Natural killer cell (primary cell): ENCODE data around the gene C14orf132. TPM values are rescaled to one million over a fixed set of nuclear protein-coding genes. Genes with fewer than 3 reads are reported as not detected.

ENCODE experiments used
- ATAC-seq, 3 donors: fragments of 150-1000 bp in 2 of 3; fragments of 200-7000 bp in 1 of 3; cut with Tn5 transposase; 1 replicate in 1 of 3; 2 replicates in 2 of 3; pipeline ENCODE4 v1.10.0; 2021; ENCODE audit warnings: mild to moderate bottlenecking in 2 of 3, moderate library complexity in 2 of 3
- DNase-seq, 2 donors: peaks; one replicate each; pipeline versions ENCODE4 v3.0.0 to v3.0.0-alpha.2; 2013 to 2021; ENCODE audit warnings: mixed read lengths in 1 of 2
- H3K27ac ChIP-seq: one replicate; pipeline ENCODE4 v1.5.1; 2013; ENCODE audit warnings: mild to moderate bottlenecking, low read length
- H3K27me3 ChIP-seq: one replicate; pipeline ENCODE4 v1.6.1; 2013; ENCODE audit warnings: low read length; ENCODE audit not compliant: control insufficient read depth, insufficient read depth
- H3K36me3 ChIP-seq: one replicate; pipeline ENCODE4 v1.6.1; 2013; ENCODE audit warnings: low read length; ENCODE audit not compliant: control insufficient read depth, insufficient read depth
- H3K4me1 ChIP-seq: one replicate; pipeline ENCODE4 v1.6.1; 2013; ENCODE audit warnings: low read length; ENCODE audit not compliant: control insufficient read depth, insufficient read depth
- H3K4me3 ChIP-seq: one replicate; pipeline ENCODE4 v1.5.1; 2013; ENCODE audit warnings: low read length
- H3K9me3 ChIP-seq: one replicate; pipeline ENCODE4 v1.6.1; 2013; ENCODE audit warnings: low read length; ENCODE audit not compliant: control insufficient read depth, insufficient read depth
- H3K27ac Mint-ChIP-seq, 2 donors: one replicate each; pipeline ENCODE4 v1.8.0; 2022; ENCODE audit warnings: mild to moderate bottlenecking in 2 of 2, mixed read lengths in 2 of 2, moderate library complexity in 1 of 2
- H3K27me3 Mint-ChIP-seq, 2 donors: one replicate each; pipeline ENCODE4 v1.8.0; 2022; ENCODE audit warnings: low read depth in 2 of 2, mixed read lengths in 2 of 2
- H3K36me3 Mint-ChIP-seq: one replicate; pipeline ENCODE4 v1.8.0; 2022; ENCODE audit warnings: mixed read lengths
- H3K4me1 Mint-ChIP-seq, 2 donors: one replicate each; pipeline ENCODE4 v1.8.0; 2022; ENCODE audit warnings: mixed read lengths in 2 of 2
- H3K4me3 Mint-ChIP-seq: one replicate; pipeline ENCODE4 v1.8.0; 2022; ENCODE audit warnings: mild to moderate bottlenecking, moderate library complexity, mixed read lengths
- H3K9me3 Mint-ChIP-seq, 2 donors: one replicate each; pipeline ENCODE4 v1.8.0; 2022; ENCODE audit warnings: mixed read lengths in 2 of 2
- WGBS: methylation state at CpG from one replicate; pipeline ENCODE4 v1.1.7; 2013; ENCODE audit warnings: missing lambda C conversion rate; ENCODE audit not compliant: insufficient coverage; 5-methylcytosine and 5-hydroxymethylcytosine counted together
- intact Hi-C: fragments of 100-400 bp; cut with micrococcal nuclease; formaldehyde crosslinking; loops from one replicate; pipeline ENCODE4 v1.14.2; 2022
- total RNA-seq, 4 donors: library from RNA; stranded (reverse); fragments of 120-200 nt in 1 of 4; gene quantifications; one replicate each; pipeline versions ENCODE4 v1.2.3 to v1.2.4, GENCODE V29; 2013 to 2022
- TF ChIP-seq, protein P1 (sequence below): fragments of 200-600 bp; IDR thresholded peaks from one replicate; pipeline ENCODE4 v1.8.0; 2022; ENCODE audit warnings: antibody characterized with exemption

Gene C14orf132
- total RNA-seq, 3 donors from 2014 or later (not counting 1 experiment from before 2014, with no cell fraction given): 0.07 to 0.23 TPM; not detected in 1

DNA sequence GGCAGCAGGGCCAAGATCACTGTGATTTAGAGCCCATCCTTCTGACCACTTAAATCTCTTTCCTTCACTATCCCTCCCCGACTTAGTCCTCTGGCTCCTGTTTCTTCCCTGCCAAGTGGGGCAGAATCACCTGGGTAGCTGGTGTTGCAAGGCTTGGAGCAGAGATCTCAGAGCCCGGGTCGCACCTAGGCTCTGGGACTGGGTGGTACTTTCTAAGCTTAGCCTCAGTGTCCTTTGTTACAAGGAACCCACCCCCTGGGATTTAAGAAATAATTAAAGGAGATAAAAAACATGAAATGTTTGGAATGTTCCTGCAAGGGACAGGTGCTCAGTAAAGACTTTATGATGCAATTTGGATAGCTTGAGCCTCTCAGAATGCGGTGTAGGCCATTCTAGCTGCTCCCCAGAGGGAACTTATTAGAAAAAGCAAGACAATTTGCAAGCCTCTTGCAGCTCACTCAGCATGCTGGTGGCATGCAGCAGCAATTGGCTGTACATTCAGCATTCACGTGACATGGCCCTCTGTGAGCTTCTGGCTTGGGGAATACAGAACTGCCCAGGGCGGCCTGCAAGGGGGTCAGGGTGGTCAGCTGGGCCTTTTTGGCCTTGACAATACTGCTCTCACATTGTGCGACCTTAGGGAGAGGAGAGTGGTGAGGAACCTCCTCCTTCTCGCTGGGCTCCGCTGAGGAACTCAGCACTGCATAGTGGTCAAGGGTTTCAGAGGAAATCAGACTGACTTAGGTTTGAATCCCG is 16.8 kb downstream of the C14orf132 start:
- 78% methylated on average over 10 of the region's 10 CpGs for WGBS
- no peak for DNase-seq
- intact Hi-C loops: no loop called here

DNA sequence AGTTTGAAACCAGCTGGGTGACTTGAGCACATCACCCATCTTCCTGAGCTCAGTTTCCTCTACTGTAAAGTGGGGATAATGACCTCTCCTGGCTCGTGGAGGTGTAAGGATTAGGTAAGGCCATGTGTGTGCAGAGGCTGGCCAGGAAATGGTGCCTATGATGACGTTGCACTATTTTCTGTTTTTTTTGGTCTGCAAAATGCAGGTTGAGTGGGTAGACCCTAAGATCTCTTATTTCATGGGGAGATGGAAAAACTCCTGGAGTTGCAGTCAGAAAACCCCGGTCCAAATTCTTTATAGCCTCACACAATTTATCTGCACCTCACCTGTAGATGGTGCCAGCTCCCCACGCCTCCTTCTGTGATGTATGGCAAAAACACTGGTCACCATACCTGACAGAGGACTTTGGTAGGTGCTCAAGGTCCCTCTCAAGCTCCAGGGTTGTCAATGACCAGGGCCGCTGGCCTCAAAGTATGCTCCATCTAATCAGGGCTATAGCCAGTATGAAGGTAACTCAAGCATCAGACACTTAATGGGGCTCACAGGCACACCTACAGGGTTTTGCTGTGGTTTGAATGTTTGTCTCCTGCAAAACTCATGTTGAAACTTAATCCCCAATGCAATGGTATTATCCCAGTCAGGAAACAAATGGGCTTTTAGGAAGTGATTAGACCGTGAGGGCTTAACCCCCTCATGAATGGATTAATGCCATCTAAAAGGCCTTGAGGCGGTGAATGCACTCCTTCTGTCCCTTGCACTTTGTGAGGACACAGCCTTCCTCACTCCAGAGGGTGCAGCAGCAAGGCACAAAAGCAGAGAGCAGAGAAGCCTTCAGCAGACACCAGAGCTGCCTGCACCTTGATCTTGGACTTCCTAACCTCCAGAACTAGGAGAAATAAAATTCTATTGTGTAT is 17.6 kb downstream of the C14orf132 start:
- Mint-ChIP-seq H3K27ac (no peak overlapping the region), H3K36me3 (no peaks in the 10 kb centered on the region), H3K27me3 (peaks cover 7 to 25% of the 10 kb centered on the region in 2 donors), H3K4me1 (no peaks in the 10 kb centered on the region), H3K9me3 (no peaks in the 10 kb centered on the region), H3K4me3 (no peak overlapping the region)
- Histone ChIP-seq H3K4me1 (no peaks in the 10 kb centered on the region), H3K9me3 (no peaks in the 10 kb centered on the region), H3K27ac (no peak overlapping the region), H3K36me3 (no peaks in the 10 kb centered on the region), H3K27me3 (no peaks in the 10 kb centered on the region), H3K4me3 (no peak overlapping the region)
- TF ChIP-seq, protein P1, sequence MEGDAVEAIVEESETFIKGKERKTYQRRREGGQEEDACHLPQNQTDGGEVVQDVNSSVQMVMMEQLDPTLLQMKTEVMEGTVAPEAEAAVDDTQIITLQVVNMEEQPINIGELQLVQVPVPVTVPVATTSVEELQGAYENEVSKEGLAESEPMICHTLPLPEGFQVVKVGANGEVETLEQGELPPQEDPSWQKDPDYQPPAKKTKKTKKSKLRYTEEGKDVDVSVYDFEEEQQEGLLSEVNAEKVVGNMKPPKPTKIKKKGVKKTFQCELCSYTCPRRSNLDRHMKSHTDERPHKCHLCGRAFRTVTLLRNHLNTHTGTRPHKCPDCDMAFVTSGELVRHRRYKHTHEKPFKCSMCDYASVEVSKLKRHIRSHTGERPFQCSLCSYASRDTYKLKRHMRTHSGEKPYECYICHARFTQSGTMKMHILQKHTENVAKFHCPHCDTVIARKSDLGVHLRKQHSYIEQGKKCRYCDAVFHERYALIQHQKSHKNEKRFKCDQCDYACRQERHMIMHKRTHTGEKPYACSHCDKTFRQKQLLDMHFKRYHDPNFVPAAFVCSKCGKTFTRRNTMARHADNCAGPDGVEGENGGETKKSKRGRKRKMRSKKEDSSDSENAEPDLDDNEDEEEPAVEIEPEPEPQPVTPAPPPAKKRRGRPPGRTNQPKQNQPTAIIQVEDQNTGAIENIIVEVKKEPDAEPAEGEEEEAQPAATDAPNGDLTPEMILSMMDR: no peak
- intact Hi-C loops: no loop called here
- ATAC-seq: no peak
- 70% methylated on average over 7 of the region's 7 CpGs for WGBS
- peak in 1 of 2 donors; percentile 9 for DNase-seq

More for the DNA sequence above, 16.8 kb downstream of the C14orf132 start:
- H3K9me3 ChIP-seq: no peaks in the 10 kb centered on the region
- Mint-ChIP-seq H3K4me3 (no peak overlapping the region), H3K27me3 (peaks cover 10 to 24% of the 10 kb centered on the region in 2 donors), H3K4me1 (no peaks in the 10 kb centered on the region), H3K9me3 (no peaks in the 10 kb centered on the region), H3K27ac (no peak overlapping the region), H3K36me3 (no peaks in the 10 kb centered on the region)
- no peaks in the 10 kb centered on the region for H3K27me3 ChIP-seq
- H3K36me3 ChIP-seq: no peaks in the 10 kb centered on the region
- ATAC-seq: no peak
- no peak overlapping the region for H3K4me3 ChIP-seq
- no peak overlapping the region for H3K27ac ChIP-seq
- TF ChIP-seq, protein P1: no peak
- H3K4me1 ChIP-seq: no peaks in the 10 kb centered on the region

DNA sequence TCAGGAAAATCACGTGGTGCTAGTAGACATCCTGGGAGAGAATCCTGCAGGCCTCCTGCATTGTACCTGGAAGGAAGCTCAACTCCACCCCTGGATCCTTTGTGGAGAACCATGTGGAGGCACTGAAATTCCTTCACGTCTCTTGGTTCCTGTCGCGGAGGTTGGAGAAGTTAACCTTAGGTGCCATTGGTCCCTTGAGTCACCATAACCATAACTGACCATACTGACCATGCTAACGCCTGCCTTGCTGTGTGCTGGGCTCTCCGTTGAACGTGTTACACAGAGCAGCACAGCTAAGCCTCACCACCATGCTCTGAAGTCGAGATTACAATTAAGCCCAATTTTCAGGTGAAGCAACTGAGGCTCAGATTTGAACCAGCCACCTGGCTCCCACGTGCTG is 18.6 kb downstream of the C14orf132 start:
- ATAC-seq: no peak
- Histone ChIP-seq H3K36me3 (no peaks in the 10 kb centered on the region), H3K4me1 (no peaks in the 10 kb centered on the region), H3K27ac (no peak overlapping the region), H3K9me3 (no peaks in the 10 kb centered on the region), H3K4me3 (no peak overlapping the region), H3K27me3 (no peaks in the 10 kb centered on the region)
- H3K4me3 Mint-ChIP-seq: no peak overlapping the region
- H3K9me3 Mint-ChIP-seq: no peaks in the 10 kb centered on the region
- WGBS: 78% methylated on average over 9 of the region's 9 CpGs
- H3K27me3 Mint-ChIP-seq: peaks cover 6 to 25% of the 10 kb centered on the region in 2 donors
- no peak overlapping the region for H3K27ac Mint-ChIP-seq
- no peak for DNase-seq
- no peaks in the 10 kb centered on the region for H3K4me1 Mint-ChIP-seq
- intact Hi-C loops: no loop called here
- TF ChIP-seq, protein P1: no peak
- no peaks in the 10 kb centered on the region for H3K36me3 Mint-ChIP-seq
